ENCODE results near the gene UCP3.

The UCP3 gene

GRCh38 chr11:74023276-74023675 is 14.4 kb upstream of the UCP3 start:
- Histone ChIP-seq H3K27me3 (ENCODE audit: control insufficient read depth, insufficient read depth, low read length) (no peaks in the 10 kb centered on the region), H3K27ac (no peak overlapping the region), H3K9me3 (ENCODE audit: control insufficient read depth, low read length) (no peaks in the 10 kb centered on the region), H3K79me2 (no peaks in the 10 kb centered on the region), H3K4me2 (ENCODE audit: low read length) (no peak overlapping the region), H3K36me3 (ENCODE audit: control insufficient read depth, insufficient read depth, low read length) (no peaks in the 10 kb centered on the region), H3K4me3 (ENCODE audit: low read depth, low read length) (no peak overlapping the region), H2AFZ (no peak overlapping the region), H3K4me1 (no peaks in the 10 kb centered on the region), H3K9ac (no peak overlapping the region)
- TF ChIP-seq CTCF (IDR thresholded peaks at IDR 0.05): no peak

GRCh38 chr11:74022546-74022945 is 13.7 kb upstream of the UCP3 start:
- no peaks in the 10 kb centered on the region for H3K9me3 ChIP-seq (ENCODE audit: control insufficient read depth, low read length)
- H3K4me2 ChIP-seq (ENCODE audit: low read length): no peak overlapping the region
- no peaks in the 10 kb centered on the region for H3K36me3 ChIP-seq (ENCODE audit: control insufficient read depth, insufficient read depth, low read length)
- H3K9ac ChIP-seq: no peak overlapping the region
- H3K79me2 ChIP-seq: no peaks in the 10 kb centered on the region
- no peak overlapping the region for H3K27ac ChIP-seq
- no peak for TF ChIP-seq CTCF (IDR thresholded peaks at IDR 0.05)
- H3K27me3 ChIP-seq (ENCODE audit: control insufficient read depth, insufficient read depth, low read length): no peaks in the 10 kb centered on the region
- no peak overlapping the region for H2AFZ ChIP-seq
- no peak overlapping the region for H3K4me3 ChIP-seq (ENCODE audit: low read depth, low read length)
- H3K4me1 ChIP-seq: no peaks in the 10 kb centered on the region

GRCh38 chr11:74021998-74022397 is 13.1 kb upstream of the UCP3 start:
- H3K4me3 ChIP-seq (ENCODE audit: low read depth, low read length): no peak overlapping the region
- H3K9ac ChIP-seq: no peak overlapping the region
- TF ChIP-seq CTCF (IDR thresholded peaks at IDR 0.05): no peak
- no peaks in the 10 kb centered on the region for H3K27me3 ChIP-seq (ENCODE audit: control insufficient read depth, insufficient read depth, low read length)
- H3K4me2 ChIP-seq (ENCODE audit: low read length): no peak overlapping the region
- H3K36me3 ChIP-seq (ENCODE audit: control insufficient read depth, insufficient read depth, low read length): no peaks in the 10 kb centered on the region
- no peak overlapping the region for H2AFZ ChIP-seq
- H3K4me1 ChIP-seq: no peaks in the 10 kb centered on the region
- H3K9me3 ChIP-seq (ENCODE audit: control insufficient read depth, low read length): no peaks in the 10 kb centered on the region
- no peak overlapping the region for H3K27ac ChIP-seq
- H3K79me2 ChIP-seq: no peaks in the 10 kb centered on the region

- Histone ChIP-seq H3K4me1 (no peaks in the 10 kb centered on the region), H3K27ac (no peak overlapping the region), H3K79me2 (no peaks in the 10 kb centered on the region), H3K27me3 (ENCODE audit: control insufficient read depth, insufficient read depth, low read length) (no peaks in the 10 kb centered on the region), H2AFZ (no peak overlapping the region), H3K4me2 (ENCODE audit: low read length) (no peak overlapping the region), H3K4me3 (ENCODE audit: low read depth, low read length) (no peak overlapping the region), H3K36me3 (ENCODE audit: control insufficient read depth, insufficient read depth, low read length) (no peaks in the 10 kb centered on the region), H3K9me3 (ENCODE audit: control insufficient read depth, low read length) (no peaks in the 10 kb centered on the region), H3K9ac (no peak overlapping the region)
- TF ChIP-seq CTCF (IDR thresholded peaks at IDR 0.05): no peak
Measured at GRCh38 chr11:74020539-74020938, 11.7 kb upstream of the UCP3 start.

GRCh38 chr11:74019860-74020259 is 11.0 kb upstream of the UCP3 start:
- no peaks in the 10 kb centered on the region for H3K4me1 ChIP-seq
- no peak for TF ChIP-seq CTCF (IDR thresholded peaks at IDR 0.05)
- no peak overlapping the region for H3K4me3 ChIP-seq (ENCODE audit: low read depth, low read length)
- H3K79me2 ChIP-seq: no peaks in the 10 kb centered on the region
- H2AFZ ChIP-seq: no peak overlapping the region
- no peak overlapping the region for H3K4me2 ChIP-seq (ENCODE audit: low read length)
- H3K9me3 ChIP-seq (ENCODE audit: control insufficient read depth, low read length): no peaks in the 10 kb centered on the region
- no peaks in the 10 kb centered on the region for H3K36me3 ChIP-seq (ENCODE audit: control insufficient read depth, insufficient read depth, low read length)
- no peak overlapping the region for H3K9ac ChIP-seq
- H3K27ac ChIP-seq: no peak overlapping the region
- H3K27me3 ChIP-seq (ENCODE audit: control insufficient read depth, insufficient read depth, low read length): no peaks in the 10 kb centered on the region

Data from parathyroid adenoma (tissue), 2 donors.